Fibroblast of lung (primary cell): ENCODE data around the gene ANO10.

Experiments used
- EZH2 ChIP-seq: IDR thresholded peaks from 2 replicates; pipeline ENCODE4 v1.5.1; 2012; ENCODE audit warnings: low read length, control low read depth, mild to moderate bottlenecking; ENCODE audit errors: missing control alignments
- TF ChIP-seq, protein P1 (sequence below), 2 donors: IDR thresholded peaks in 1 of 2; conservative IDR thresholded peaks in 1 of 2; 1 replicate in 1 of 2; 2 replicates in 1 of 2; pipeline ENCODE4 v1.5.1; 2011 to 2012; ENCODE audit warnings: low read length in 2 of 2, control low read depth in 1 of 2, inconsistent platforms in 1 of 2, low read depth in 1 of 2, mild to moderate bottlenecking in 1 of 2

- TF ChIP-seq, protein P1, sequence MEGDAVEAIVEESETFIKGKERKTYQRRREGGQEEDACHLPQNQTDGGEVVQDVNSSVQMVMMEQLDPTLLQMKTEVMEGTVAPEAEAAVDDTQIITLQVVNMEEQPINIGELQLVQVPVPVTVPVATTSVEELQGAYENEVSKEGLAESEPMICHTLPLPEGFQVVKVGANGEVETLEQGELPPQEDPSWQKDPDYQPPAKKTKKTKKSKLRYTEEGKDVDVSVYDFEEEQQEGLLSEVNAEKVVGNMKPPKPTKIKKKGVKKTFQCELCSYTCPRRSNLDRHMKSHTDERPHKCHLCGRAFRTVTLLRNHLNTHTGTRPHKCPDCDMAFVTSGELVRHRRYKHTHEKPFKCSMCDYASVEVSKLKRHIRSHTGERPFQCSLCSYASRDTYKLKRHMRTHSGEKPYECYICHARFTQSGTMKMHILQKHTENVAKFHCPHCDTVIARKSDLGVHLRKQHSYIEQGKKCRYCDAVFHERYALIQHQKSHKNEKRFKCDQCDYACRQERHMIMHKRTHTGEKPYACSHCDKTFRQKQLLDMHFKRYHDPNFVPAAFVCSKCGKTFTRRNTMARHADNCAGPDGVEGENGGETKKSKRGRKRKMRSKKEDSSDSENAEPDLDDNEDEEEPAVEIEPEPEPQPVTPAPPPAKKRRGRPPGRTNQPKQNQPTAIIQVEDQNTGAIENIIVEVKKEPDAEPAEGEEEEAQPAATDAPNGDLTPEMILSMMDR (conservative IDR thresholded peaks at IDR 0.05 in 1 of 2, IDR thresholded peaks at IDR 0.05 in 1 of 2; ENCODE audit: low read depth in 1 of 2, low read length in 2 of 2), result no peak
- no peak for TF ChIP-seq EZH2
Measured at GRCh38 chr3:43379343-43379742, 242.5 kb downstream of the ANO10 start.
